Fibroblast of skin of abdomen (primary cell): ENCODE data around the gene FBXO42.

Experiments
- DNase-seq: peaks from one replicate; pipeline ENCODE4 v3.0.0-alpha.2; 2013

The FBXO42 gene

DNA sequence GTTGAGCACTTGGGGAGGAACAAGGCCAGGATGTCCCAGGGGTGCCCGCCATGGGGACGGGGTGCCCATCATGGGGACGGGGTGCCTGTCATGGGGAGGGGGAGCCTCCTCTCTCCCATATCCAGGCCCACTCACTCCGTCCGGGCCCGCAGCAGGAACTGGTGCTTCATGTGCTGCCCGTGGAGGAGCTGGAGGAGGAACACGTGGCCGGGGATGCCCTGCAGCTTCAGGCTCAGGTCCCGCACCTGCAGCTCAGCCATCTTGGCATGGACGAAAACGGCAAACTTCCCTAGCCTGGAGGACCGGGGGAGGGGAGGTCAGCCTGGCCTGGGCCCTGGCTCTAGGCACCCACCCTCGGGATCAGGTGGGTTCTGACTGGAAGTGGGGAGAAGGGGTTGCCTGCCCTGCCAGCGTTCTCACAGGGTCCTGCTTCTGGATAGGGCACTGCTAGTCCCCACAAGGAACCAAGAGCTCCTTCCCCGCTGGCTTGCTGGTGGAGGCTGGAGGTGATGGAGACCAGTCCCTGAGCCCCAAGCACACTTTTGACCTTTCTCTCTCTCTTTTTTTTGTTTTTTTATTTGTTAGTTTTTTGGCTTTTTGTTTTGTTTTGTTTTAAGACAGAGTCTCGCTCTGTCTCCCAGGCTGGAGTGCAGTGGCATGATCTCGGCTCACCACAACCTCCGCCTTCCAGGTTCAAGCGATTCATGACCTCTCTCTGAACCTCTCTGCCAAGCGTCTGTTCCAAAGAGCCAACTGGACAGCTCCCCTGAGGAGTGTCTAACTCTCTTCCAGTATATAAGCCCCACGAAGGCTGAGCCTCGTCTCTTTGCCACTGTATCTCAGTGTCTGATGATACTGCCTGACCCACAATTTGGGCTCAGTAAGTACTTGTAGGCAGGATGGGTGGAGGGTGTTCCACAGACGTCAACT lies 149.7 kb downstream of the FBXO42 start:
- no peak for DNase-seq

- DNase-seq: no peak
These were observed 152.6 kb downstream of the FBXO42 start for GRCh38 chr1:16199700-16200099.

GRCh38 chr1:16199157-16199501 lies 153.2 kb downstream of the FBXO42 start:
- no peak for DNase-seq

- no peak for DNase-seq
These were observed 153.7 kb downstream of the FBXO42 start for GRCh38 chr1:16198444-16199156.

- DNase-seq: no peak
These were observed 155.4 kb downstream of the FBXO42 start for GRCh38 chr1:16196874-16197273.
